NCI-H2107 treated with DMSO at 0.1 percent for 48 hours (cell line): Measurements from ENCODE around the gene OR13J1.

Experiments used
- DNase-seq: peaks from one replicate; lab custom pipeline; 2025; ENCODE audit not compliant: unreplicated experiment; lab: John Stamatoyannopoulos, UW

The OR13J1 gene

GRCh38 chr9:35835216-35835632 lies 35.0 kb downstream of the OR13J1 start:
- DNase-seq, result no peak

- DNase-seq, result no peak
Measured at GRCh38 chr9:35834260-35835215, 35.7 kb downstream of the OR13J1 start.

- DNase-seq, result no peak
Measured at GRCh38 chr9:35832814-35833213, 37.4 kb downstream of the OR13J1 start.

- no peak for DNase-seq
Measured at GRCh38 chr9:35831040-35831439, 39.2 kb downstream of the OR13J1 start.

- no peak for DNase-seq
Measured at GRCh38 chr9:35829764-35830096, 40.5 kb downstream of the OR13J1 start.

- peak; percentile 80 for DNase-seq
Measured at GRCh38 chr9:35829084-35829763, 41.0 kb downstream of the OR13J1 start, which contains the start of gene TMEM8B. TMEM8B (plus strand) TSS chr9:35829228; CDS start chr9:35829448, 220 bp downstream.

- no peak for DNase-seq
Measured at GRCh38 chr9:35828716-35829083, 41.5 kb downstream of the OR13J1 start, which contains the start of gene FAM221B. FAM221B (minus strand) TSS chr9:35828732; CDS start chr9:35826161, 2,571 bp downstream.

- DNase-seq, result no peak
Measured at GRCh38 chr9:35827486-35827885, 42.7 kb downstream of the OR13J1 start.

GRCh38 chr9:35826071-35826701 lies 44.0 kb downstream of the OR13J1 start:
- DNase-seq, result peak; percentile 78

- no peak for DNase-seq
Measured at GRCh38 chr9:35822926-35823325, 47.3 kb downstream of the OR13J1 start.

GRCh38 chr9:35820076-35820475 lies 50.1 kb downstream of the OR13J1 start:
- DNase-seq, result no peak
